ENCODE results near the gene SHROOM3. TPM values are rescaled to one million over a fixed set of nuclear protein-coding genes. Genes with fewer than 3 reads are reported as not detected.

Gene SHROOM3
- total and polyA plus RNA-seq, 2 of the 13 experiments (the other 11 are each of a cell fraction or from before 2014, with no cell fraction given), result 0.01 TPM; not detected in 1

DNA sequence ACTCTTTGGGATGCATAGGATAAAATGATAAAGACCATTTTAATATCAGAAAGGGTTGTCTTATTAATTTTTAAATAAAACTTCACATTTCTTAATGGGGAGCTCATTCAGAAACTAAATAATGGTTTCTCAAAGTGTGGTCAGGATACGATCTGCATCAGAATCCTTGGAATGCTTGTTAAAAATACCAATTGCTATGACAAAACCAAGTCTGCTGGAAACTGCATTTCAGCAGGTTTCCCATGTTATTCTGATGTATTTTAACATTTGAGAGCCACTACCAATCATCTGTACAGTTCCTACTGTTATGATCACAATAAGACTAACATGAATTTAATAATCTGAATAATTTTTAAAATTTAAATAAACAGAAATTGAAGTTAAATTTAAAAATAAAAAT lies 347.8 kb downstream of the SHROOM3 start (continued):
- TF ChIP-seq, protein P1, sequence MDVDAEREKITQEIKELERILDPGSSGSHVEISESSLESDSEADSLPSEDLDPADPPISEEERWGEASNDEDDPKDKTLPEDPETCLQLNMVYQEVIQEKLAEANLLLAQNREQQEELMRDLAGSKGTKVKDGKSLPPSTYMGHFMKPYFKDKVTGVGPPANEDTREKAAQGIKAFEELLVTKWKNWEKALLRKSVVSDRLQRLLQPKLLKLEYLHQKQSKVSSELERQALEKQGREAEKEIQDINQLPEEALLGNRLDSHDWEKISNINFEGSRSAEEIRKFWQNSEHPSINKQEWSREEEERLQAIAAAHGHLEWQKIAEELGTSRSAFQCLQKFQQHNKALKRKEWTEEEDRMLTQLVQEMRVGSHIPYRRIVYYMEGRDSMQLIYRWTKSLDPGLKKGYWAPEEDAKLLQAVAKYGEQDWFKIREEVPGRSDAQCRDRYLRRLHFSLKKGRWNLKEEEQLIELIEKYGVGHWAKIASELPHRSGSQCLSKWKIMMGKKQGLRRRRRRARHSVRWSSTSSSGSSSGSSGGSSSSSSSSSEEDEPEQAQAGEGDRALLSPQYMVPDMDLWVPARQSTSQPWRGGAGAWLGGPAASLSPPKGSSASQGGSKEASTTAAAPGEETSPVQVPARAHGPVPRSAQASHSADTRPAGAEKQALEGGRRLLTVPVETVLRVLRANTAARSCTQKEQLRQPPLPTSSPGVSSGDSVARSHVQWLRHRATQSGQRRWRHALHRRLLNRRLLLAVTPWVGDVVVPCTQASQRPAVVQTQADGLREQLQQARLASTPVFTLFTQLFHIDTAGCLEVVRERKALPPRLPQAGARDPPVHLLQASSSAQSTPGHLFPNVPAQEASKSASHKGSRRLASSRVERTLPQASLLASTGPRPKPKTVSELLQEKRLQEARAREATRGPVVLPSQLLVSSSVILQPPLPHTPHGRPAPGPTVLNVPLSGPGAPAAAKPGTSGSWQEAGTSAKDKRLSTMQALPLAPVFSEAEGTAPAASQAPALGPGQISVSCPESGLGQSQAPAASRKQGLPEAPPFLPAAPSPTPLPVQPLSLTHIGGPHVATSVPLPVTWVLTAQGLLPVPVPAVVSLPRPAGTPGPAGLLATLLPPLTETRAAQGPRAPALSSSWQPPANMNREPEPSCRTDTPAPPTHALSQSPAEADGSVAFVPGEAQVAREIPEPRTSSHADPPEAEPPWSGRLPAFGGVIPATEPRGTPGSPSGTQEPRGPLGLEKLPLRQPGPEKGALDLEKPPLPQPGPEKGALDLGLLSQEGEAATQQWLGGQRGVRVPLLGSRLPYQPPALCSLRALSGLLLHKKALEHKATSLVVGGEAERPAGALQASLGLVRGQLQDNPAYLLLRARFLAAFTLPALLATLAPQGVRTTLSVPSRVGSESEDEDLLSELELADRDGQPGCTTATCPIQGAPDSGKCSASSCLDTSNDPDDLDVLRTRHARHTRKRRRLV (CRISPR knock-in tag; IDR thresholded peaks at IDR 0.05), result no peak
- TF ChIP-seq ZBTB42 (CRISPR knock-in tag; IDR thresholded peaks at IDR 0.05), result no peak
- TF ChIP-seq ZNF432 (CRISPR knock-in tag; IDR thresholded peaks at IDR 0.05; ENCODE audit: borderline replicate concordance), result no peak
- TF ChIP-seq, protein P2, sequence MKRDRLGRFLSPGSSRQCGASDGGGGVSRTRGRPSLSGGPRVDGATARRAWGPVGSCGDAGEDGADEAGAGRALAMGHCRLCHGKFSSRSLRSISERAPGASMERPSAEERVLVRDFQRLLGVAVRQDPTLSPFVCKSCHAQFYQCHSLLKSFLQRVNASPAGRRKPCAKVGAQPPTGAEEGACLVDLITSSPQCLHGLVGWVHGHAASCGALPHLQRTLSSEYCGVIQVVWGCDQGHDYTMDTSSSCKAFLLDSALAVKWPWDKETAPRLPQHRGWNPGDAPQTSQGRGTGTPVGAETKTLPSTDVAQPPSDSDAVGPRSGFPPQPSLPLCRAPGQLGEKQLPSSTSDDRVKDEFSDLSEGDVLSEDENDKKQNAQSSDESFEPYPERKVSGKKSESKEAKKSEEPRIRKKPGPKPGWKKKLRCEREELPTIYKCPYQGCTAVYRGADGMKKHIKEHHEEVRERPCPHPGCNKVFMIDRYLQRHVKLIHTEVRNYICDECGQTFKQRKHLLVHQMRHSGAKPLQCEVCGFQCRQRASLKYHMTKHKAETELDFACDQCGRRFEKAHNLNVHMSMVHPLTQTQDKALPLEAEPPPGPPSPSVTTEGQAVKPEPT (CRISPR knock-in tag; IDR thresholded peaks at IDR 0.05; ENCODE audit: low read depth), result no peak
- no peak for TF ChIP-seq KDM6A (CRISPR knock-in tag; IDR thresholded peaks at IDR 0.05; ENCODE audit: low read depth)
- TF ChIP-seq DPF2 (CRISPR knock-in tag; IDR thresholded peaks at IDR 0.05; ENCODE audit: borderline replicate concordance, low read depth), result no peak
- TF ChIP-seq JUNB (CRISPR knock-in tag; IDR thresholded peaks at IDR 0.05; ENCODE audit: borderline replicate concordance), result no peak
- TF ChIP-seq, protein P3, sequence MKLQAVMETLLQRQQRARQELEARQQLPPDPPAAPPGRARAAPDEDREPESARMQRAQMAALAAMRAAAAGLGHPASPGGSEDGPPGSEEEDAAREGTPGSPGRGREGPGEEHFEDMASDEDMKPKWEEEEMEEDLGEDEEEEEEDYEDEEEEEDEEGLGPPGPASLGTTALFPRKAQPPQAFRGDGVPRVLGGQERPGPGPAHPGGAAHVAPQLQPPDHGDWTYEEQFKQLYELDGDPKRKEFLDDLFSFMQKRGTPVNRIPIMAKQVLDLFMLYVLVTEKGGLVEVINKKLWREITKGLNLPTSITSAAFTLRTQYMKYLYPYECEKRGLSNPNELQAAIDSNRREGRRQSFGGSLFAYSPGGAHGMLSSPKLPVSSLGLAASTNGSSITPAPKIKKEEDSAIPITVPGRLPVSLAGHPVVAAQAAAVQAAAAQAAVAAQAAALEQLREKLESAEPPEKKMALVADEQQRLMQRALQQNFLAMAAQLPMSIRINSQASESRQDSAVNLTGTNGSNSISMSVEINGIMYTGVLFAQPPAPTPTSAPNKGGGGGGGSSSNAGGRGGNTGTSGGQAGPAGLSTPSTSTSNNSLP (IDR thresholded peaks at IDR 0.05; ENCODE audit: low read depth, low read length), result no peak
- no peak for TF ChIP-seq ZNF737 (CRISPR knock-in tag; IDR thresholded peaks at IDR 0.05; ENCODE audit: borderline replicate concordance)
- TF ChIP-seq CEBPB (IDR thresholded peaks at IDR 0.05; ENCODE audit: borderline replicate concordance, low read depth, low read length), result no peak
- TF ChIP-seq, protein P4, sequence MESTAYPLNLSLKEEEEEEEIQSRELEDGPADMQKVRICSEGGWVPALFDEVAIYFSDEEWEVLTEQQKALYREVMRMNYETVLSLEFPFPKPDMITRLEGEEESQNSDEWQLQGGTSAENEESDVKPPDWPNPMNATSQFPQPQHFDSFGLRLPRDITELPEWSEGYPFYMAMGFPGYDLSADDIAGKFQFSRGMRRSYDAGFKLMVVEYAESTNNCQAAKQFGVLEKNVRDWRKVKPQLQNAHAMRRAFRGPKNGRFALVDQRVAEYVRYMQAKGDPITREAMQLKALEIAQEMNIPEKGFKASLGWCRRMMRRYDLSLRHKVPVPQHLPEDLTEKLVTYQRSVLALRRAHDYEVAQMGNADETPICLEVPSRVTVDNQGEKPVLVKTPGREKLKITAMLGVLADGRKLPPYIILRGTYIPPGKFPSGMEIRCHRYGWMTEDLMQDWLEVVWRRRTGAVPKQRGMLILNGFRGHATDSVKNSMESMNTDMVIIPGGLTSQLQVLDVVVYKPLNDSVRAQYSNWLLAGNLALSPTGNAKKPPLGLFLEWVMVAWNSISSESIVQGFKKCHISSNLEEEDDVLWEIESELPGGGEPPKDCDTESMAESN (CRISPR knock-in tag; conservative IDR thresholded peaks at IDR 0.05), result no peak
- TF ChIP-seq, protein P5, sequence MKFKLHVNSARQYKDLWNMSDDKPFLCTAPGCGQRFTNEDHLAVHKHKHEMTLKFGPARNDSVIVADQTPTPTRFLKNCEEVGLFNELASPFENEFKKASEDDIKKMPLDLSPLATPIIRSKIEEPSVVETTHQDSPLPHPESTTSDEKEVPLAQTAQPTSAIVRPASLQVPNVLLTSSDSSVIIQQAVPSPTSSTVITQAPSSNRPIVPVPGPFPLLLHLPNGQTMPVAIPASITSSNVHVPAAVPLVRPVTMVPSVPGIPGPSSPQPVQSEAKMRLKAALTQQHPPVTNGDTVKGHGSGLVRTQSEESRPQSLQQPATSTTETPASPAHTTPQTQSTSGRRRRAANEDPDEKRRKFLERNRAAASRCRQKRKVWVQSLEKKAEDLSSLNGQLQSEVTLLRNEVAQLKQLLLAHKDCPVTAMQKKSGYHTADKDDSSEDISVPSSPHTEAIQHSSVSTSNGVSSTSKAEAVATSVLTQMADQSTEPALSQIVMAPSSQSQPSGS (CRISPR knock-in tag; IDR thresholded peaks at IDR 0.05), result no peak

Data from HepG2 (cell line).